Vagina (tissue), 2 donors: ENCODE results near the gene HNRNPC.

Experiments
- POLR2A ChIP-seq, 2 donors: fragments of 450-650 bp; IDR thresholded peaks; one replicate each; pipeline ENCODE4 v1.6.1; 2017; ENCODE audit warnings: antibody characterized with exemption in 2 of 2, mild to moderate bottlenecking in 2 of 2, moderate library complexity in 2 of 2
- POLR2AphosphoS5 ChIP-seq, 2 donors: sonication (generic); formaldehyde crosslinking; IDR thresholded peaks; one replicate each; pipeline ENCODE4 v1.9.0; 2017; ENCODE audit warnings: antibody characterized with exemption in 2 of 2, mild to moderate bottlenecking in 2 of 2, low read depth in 1 of 2; ENCODE audit not compliant: insufficient read depth in 1 of 2
- TF ChIP-seq, protein P1 (sequence below), 3 experiments: fragments of 450-650 bp in 2 of 3; fragments of 200-600 bp in 1 of 3; sonication (generic) in 1 of 3; IDR thresholded peaks; one replicate each; pipeline ENCODE4 v1.5.1; 2017 to 2019; ENCODE audit warnings: antibody characterized with exemption in 3 of 3, mild to moderate bottlenecking in 2 of 3, moderate library complexity in 2 of 3

DNA sequence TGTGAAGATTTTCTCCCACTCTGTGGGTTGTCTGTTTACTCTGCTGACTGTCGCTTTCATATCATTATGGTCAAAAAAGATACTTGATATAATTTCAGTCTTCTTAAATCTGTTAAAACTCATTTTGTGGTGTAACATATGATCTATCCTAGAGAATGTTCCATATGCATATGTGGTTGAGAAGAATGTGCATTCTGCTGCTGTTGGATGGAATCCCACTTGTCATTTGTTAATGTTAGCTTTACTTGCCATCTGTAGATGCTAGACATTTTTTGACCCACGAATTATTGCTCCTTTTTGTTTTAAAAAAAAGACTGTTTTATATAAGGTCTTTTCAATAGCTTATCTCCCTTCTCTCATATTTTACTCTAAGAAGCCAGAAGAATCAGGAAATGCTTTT is 87.1 kb downstream of the HNRNPC start:
- no peak for TF ChIP-seq POLR2A (IDR thresholded peaks at IDR 0.05)
- TF ChIP-seq, protein P1, sequence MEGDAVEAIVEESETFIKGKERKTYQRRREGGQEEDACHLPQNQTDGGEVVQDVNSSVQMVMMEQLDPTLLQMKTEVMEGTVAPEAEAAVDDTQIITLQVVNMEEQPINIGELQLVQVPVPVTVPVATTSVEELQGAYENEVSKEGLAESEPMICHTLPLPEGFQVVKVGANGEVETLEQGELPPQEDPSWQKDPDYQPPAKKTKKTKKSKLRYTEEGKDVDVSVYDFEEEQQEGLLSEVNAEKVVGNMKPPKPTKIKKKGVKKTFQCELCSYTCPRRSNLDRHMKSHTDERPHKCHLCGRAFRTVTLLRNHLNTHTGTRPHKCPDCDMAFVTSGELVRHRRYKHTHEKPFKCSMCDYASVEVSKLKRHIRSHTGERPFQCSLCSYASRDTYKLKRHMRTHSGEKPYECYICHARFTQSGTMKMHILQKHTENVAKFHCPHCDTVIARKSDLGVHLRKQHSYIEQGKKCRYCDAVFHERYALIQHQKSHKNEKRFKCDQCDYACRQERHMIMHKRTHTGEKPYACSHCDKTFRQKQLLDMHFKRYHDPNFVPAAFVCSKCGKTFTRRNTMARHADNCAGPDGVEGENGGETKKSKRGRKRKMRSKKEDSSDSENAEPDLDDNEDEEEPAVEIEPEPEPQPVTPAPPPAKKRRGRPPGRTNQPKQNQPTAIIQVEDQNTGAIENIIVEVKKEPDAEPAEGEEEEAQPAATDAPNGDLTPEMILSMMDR (IDR thresholded peaks at IDR 0.05): no peak
- no peak for TF ChIP-seq POLR2AphosphoS5 (IDR thresholded peaks at IDR 0.05; ENCODE audit: insufficient read depth in 1 of 2, low read depth in 1 of 2)
